A673 (cell line): ENCODE measurements around the gene UGT1A7.

Experiments
- CTCF ChIP-seq: fragments of 300-800, 200-600 bp; sonication (generic); conservative IDR thresholded peaks from 2 replicates; pipeline ENCODE4 v1.5.1; 2017; ENCODE audit warnings: low read depth, mild to moderate bottlenecking, antibody characterized with exemption, low read length, moderate library complexity, mixed read lengths
- EZH2 ChIP-seq: fragments of 200-600 bp; sonication (generic); IDR thresholded peaks from 2 replicates; pipeline ENCODE4 v1.6.1; 2017; ENCODE audit warnings: borderline replicate concordance, low read depth, mild to moderate bottlenecking, mixed read lengths, antibody characterized with exemption, low read length; ENCODE audit not compliant: poor library complexity, severe bottlenecking

GRCh38 chr2:233807215-233807865 lies 125.6 kb downstream of the UGT1A7 start:
- TF ChIP-seq CTCF, result peak; percentile 29; the same call in 1 of the 2 replicates
- TF ChIP-seq EZH2, result no peak
